Measurements from ENCODE around the gene DISC1.
A peak's percentile ranks its signal among the peaks of the same experiment; 100 is the strongest.

Gene DISC1

DNA sequence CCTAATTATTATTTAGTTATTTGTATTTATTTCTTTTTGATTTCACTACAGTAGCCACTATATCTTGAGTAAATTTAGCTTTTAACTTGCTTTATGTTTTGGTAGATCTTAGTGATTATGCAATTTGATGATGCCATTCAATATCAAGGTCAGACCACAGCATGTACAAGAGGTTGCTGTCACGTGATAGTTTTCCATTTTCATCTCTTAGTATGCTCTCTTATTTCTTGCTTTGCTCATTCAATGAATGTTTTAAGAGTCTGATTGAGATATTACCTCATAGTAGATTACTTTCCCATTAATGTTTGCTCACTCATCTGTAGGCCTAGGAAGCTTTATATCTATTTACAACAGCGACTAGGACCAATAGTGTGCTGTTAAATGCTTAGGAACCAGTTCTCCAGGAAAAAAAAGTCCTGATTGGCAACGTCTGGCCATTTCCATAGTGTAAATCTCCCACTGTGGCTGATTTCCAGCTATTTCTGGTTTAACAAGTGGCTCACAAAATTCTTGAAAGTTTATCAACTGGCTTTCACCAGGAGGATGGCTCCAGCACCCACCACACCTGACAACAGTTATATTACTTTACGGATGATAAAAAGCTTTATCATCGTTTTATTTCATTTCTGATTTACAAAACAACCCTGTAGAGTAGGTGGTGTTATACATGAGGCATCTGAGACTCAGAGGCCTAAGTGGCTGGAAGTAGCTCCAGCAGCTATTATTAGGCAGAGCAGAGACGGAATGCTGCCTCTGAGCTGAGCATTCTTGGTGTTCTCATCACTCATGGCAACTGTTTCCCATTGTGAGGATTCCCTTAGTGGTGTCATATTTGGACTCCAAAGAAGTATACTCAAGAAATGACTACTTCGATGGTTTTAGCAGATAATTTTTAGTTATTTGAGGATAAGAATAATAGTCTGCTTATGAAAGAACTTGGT, 235.2 kb downstream of the DISC1 start:
- DNase-seq = no peak

DNA sequence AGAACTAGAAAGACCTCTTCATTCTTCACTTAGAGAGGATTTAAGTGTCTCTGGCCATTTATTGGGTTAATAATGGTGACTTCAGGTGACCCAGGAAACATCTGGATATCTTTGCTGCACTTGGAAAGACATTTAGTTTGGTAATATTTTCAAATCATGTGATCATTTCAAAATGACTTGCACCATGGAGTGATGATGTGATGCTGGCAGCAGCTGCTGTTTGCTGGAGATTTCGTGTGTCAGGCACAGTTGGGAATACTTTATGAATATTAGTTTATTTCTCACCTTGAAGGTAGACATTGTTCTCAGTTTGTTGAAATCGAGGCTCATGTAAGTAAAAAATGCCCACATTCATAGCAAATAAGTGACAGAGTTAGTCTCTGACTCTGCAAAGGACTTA, 236.0 kb downstream of the DISC1 start:
- DNase-seq = no peak

DNA sequence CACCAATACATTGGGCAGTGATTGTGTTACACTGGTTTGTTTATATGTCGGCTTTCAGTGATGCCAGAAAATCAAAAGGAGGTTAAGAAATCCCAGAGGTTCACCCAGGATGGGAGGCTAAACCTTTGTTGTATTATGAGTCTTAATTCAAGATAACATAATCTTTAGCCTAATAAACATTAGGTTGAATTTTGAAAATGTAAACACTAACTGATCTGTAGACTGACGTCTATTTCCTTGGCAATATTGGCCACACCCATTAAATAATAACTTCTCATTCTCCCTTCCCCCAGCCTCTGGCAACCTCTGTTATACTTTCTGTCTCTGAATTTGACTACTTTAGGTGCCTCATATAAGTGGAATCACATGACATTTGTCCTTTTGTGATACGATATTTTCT, 238.7 kb downstream of the DISC1 start:
- no peak for DNase-seq

GRCh38 chr1:231866392-231867331, 240.1 kb downstream of the DISC1 start:
- DNase-seq = peak; percentile 51

GRCh38 chr1:231867607-231868006, 241.0 kb downstream of the DISC1 start:
- no peak for DNase-seq

DNA sequence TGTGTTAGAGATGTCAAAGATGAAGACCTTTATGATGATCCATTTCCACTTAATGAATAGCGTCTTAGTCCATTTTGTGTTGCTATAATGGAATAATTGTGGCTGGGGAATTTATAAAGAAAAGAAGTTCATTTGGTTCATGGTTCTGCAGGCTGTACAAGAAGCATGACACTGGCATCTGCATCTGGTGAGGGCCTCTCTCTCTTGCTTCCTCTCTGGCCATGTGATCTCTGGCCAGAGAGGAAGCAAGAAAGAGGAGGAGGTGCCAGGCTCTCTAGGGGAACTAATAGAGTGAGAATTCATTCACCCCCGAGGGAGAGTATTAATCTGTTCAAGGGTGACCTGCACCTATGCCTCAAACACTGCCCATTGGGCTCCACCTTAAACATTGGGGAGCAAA, 242.8 kb downstream of the DISC1 start:
- no peak for DNase-seq

DNA sequence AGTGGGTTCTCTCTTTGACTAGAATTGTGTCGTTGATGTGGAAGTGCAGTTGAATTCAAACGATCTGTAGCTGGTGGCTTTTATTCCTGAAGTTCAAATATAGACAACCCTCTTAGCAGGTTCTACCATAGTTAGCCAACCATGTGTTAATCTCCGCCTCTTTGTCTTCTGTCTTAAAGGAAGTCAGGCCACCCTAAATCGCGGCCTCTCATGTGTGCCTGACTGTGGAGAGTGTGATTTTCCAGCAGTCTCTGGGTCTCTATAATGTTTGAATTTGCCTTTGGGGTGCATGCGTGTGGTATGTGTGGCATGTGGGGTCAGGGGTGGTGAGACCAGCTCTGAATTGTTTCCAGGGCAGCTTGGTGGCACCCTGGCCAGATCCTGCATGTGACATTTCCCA, 244.9 kb downstream of the DISC1 start:
- DNase-seq = no peak

- no peak for DNase-seq
Measured at GRCh38 chr1:231871878-231872277, 245.3 kb downstream of the DISC1 start.

GRCh38 chr1:231872461-231872910, 245.9 kb downstream of the DISC1 start:
- DNase-seq = no peak

GRCh38 chr1:231878737-231879136, 252.1 kb downstream of the DISC1 start:
- DNase-seq = no peak

DNA sequence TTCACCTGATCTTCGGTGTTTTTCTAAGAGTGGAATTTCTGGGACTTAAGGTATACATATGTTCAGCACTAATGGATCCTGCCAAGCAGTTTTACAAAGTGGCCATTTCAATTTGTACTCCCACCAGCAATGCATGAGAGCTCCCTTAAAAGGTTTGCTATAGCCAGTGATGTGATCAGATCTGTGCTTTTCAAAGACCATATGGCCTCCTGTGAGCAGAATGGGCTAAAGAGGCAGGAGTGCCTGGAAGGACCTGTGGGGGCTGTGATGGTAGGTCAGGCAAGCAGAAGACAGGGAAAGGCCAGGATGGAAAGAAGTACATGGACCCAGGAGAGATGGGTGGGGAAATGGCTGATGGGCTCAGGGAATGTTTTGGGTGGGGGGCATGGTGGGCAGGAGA, 252.7 kb downstream of the DISC1 start:
- no peak for DNase-seq

DNA sequence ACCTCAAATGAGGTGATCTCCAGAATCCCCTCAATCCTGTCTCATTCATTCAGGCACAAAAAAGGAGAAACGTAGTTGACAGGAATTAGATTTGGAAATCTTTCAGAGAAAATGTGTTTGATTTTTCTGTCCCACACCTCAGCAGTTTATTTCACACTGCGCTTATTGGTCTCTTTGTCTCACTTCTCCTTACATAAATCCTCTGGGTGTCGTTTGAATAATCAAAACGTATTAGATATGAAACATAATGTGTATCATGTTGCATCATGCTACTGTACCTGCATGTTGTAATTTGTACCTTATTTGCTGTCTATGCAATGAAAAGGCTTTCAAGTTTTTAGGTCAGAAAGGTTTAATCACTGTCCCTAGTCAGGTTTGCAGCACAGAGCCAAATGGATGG, 255.7 kb downstream of the DISC1 start:
- no peak for DNase-seq

GRCh38 chr1:231882790-231883189, 256.2 kb downstream of the DISC1 start:
- no peak for DNase-seq

DNA sequence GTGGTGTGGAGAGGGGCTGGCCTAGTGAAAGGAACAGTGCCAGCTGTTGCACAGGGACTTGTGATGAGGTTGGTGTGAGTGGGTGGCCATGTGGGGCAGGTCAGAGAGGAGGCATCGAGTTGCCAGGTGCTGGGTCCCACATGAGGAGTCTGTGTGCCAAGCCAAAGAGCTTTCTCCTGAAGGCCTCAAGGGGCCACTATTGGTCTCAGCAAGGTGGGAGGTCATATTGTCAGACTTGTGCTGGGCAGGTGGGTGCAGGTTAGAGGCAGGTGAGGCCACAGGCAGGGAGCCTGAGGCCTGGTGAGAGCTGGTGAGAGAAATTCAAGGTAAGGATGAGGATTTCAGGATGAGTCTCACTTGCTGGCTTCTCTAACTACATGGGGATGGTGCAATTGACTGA, 256.8 kb downstream of the DISC1 start:
- DNase-seq = peak; percentile 17

DNA sequence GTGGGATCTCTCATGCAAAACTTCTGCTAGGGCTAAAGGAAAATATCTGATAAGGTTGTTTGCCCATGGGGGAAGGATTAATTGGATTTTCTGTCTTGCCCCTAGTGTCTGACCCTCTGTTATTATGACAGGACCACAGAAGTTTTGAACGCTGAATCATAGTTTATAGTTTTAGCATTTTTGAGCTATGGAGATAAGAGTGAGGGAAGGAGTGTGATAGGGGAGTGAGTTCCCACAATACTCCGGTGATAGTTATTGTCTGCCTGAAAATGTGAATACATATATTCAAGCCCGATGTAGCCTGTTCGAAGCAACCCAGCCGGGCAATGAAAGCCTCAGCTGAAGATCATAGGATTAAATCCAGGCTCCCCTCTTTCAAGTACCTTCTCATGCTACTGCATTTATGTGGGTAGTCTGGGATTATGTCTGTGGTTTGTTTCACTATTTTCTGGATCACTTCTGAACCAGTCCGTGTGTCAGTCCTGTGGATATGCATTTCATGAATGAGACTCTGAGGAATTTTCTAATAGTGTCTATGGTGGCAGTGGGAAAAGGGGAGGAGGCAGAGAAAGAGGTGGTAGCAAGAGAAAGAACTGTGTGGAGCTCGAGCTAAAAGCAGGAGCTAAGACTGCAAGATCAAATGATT, 258.7 kb downstream of the DISC1 start:
- DNase-seq = no peak

GRCh38 chr1:231887166-231887565, 260.6 kb downstream of the DISC1 start:
- no peak for DNase-seq

DNA sequence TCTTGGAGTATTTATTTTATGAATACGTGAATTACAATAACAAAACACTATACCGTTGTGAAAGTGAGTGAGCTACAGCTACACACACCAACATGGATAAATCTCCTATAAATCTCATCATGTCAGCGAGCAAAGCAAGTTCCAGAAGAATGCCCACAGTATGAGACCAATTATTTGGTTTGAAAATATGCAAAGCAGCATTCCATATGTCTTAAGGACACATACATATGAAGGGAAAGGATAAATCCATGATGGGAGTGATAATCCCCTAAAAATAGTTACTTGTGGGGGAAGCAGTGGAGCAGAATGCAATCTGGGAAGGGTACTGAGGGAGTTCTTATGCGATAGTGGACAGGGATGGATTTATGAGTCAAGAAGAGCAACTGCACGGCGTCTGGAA, 261.3 kb downstream of the DISC1 start:
- no peak for DNase-seq

DNA sequence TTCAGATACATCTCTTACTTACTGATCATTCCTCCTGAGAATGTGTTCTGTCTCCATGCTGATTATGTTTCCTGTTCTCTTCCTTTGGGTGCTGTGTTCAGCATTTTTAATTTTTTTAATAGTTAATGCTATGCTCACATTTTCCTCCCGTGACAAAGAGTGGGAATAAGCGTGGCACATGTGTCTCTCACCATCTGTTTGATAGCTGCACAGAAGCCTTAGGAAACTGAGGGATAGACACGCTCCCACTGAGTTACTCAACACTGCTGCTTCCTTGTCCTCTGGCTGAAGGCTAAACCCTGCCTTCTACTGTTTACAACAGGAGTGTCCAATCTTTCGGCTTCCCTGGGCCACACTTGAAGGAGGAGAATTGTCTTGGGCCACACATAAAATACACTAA, 264.2 kb downstream of the DISC1 start:
- DNase-seq = no peak

GRCh38 chr1:231893400-231894102, 267.0 kb downstream of the DISC1 start:
- no peak for DNase-seq

- no peak for DNase-seq
Measured at GRCh38 chr1:231896806-231897205, 270.2 kb downstream of the DISC1 start.

GRCh38 chr1:231899046-231899445, 272.5 kb downstream of the DISC1 start:
- DNase-seq = no peak

DNA sequence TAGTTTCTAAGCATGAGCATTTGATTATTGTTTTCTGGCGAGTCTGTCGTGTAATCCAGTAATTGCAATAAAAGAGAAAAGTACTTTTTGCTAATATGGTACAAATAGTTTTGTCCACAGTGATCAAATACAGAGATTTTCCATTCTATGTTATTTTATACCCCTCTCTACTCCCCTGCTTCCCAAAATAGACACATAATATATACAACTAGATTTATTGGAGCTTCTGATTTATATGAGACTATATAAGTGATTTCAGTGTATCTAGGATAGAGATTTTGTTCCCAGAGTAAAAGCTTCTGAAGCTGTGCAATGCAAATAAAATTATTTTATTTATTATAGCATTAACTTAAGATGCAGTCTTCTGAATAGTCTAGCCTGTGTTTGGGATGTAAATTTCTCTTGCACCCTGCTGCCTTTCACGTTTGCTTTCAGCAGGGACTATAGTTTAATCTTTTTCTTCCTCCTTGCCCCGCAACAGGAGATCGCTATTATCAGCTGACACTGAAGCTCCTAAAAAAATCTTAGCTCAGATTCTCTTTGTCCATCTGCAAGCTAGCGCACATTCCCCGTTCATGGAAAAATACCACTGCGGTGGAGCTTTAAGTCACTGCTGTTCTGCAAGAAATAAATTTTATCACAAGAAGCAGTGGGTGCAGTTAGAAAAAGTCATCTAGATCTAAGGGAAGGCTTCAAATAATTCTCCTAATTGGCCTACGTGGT, 273.3 kb downstream of the DISC1 start:
- DNase-seq = no peak

All from NCI-H774 (cell line).